HepG2 (cell line): ENCODE data around the gene HAUS5. TPM values are rescaled to one million over a fixed set of nuclear protein-coding genes. Genes with fewer than 3 reads are reported as not detected.

ENCODE experiments used
- ASH2L ChIP-seq: fragments of 300-600, 200-600 bp; sonication (generic); IDR thresholded peaks from 2 replicates; pipeline ENCODE4 v1.7.0; 2017; ENCODE audit warnings: low read depth, mild to moderate bottlenecking, moderate library complexity, mixed read lengths, low read length; ENCODE audit not compliant: insufficient read length
- FOSL2 ChIP-seq: sonication (generic); formaldehyde crosslinking; IDR thresholded peaks from 2 replicates; pipeline ENCODE4 v1.4.0; 2020; ENCODE audit warnings: missing genetic modification reagents
- GATAD2A ChIP-seq: IDR thresholded peaks from 2 replicates; pipeline ENCODE4 v1.6.1; 2016
- HMG20A ChIP-seq: IDR thresholded peaks from 2 replicates; pipeline ENCODE4 v1.6.1; 2016; ENCODE audit warnings: borderline replicate concordance
- JUND ChIP-seq: sonication (generic); formaldehyde crosslinking; IDR thresholded peaks from 2 replicates; pipeline ENCODE4 v1.8.0; 2022; ENCODE audit warnings: mild to moderate bottlenecking, missing genetic modification reagents
- KAT7 ChIP-seq: IDR thresholded peaks from 2 replicates; pipeline ENCODE4 v1.6.1; 2018; ENCODE audit warnings: borderline replicate concordance, missing compliant biosample characterization
- KLF6 ChIP-seq: IDR thresholded peaks from 2 replicates; pipeline ENCODE4 v1.8.0; 2016; ENCODE audit warnings: missing biosample characterization, missing genetic modification reagents
- MAFK ChIP-seq, 2 experiments: IDR thresholded peaks in 1 of 2; conservative IDR thresholded peaks in 1 of 2; 2 replicates each; pipeline ENCODE4 v1.6.1; 2011; ENCODE audit warnings: improper control_type of control experiment in 2 of 2, low read length in 2 of 2
- MBNL3 ChIP-seq: fragments of 250-450 bp; sonication (Bioruptor Pico); conservative IDR thresholded peaks from 2 replicates; pipeline ENCODE4 v1.8.0; 2022; ENCODE audit warnings: mild to moderate bottlenecking, inconsistent platforms
- MTF1 ChIP-seq: sonication (generic); formaldehyde crosslinking; IDR thresholded peaks from 2 replicates; pipeline ENCODE4 v1.5.0; 2020; ENCODE audit warnings: missing genetic modification reagents
- NBN ChIP-seq: fragments of 450-650 bp; conservative IDR thresholded peaks from 2 replicates; pipeline ENCODE4 v1.6.1; 2017
- NCOR1 ChIP-seq: fragments of 200-600 bp; sonication (generic); IDR thresholded peaks from 2 replicates; pipeline ENCODE4 v1.7.0; 2017; ENCODE audit warnings: antibody characterized with exemption, low read length, borderline replicate concordance
- NFYB ChIP-seq: sonication (generic); formaldehyde crosslinking; IDR thresholded peaks from 2 replicates; pipeline ENCODE4 v1.4.0; 2020; ENCODE audit warnings: missing genetic modification reagents
- PTBP1 ChIP-seq: fragments of 200-400 bp; formaldehyde crosslinking; IDR thresholded peaks from 2 replicates; pipeline ENCODE4 v1.6.1; 2018; ENCODE audit warnings: low read length, low read depth; ENCODE audit not compliant: poor library complexity, severe bottlenecking
- RFX3 ChIP-seq: IDR thresholded peaks from 2 replicates; pipeline ENCODE4 v1.6.1; 2016; ENCODE audit warnings: missing biosample characterization, missing genetic modification reagents
- SATB2 ChIP-seq: sonication (generic); formaldehyde crosslinking; IDR thresholded peaks from 2 replicates; pipeline ENCODE4 v1.5.0; 2020; ENCODE audit warnings: missing genetic modification reagents
- SNRNP70 ChIP-seq: fragments of 200-400 bp; formaldehyde crosslinking; IDR thresholded peaks from 2 replicates; pipeline ENCODE4 v1.6.1; 2017; ENCODE audit warnings: mild to moderate bottlenecking, low read depth, low read length, moderate library complexity
- TARDBP ChIP-seq: sonication (generic); formaldehyde crosslinking; IDR thresholded peaks from 2 replicates; pipeline ENCODE4 v1.8.0; 2022; ENCODE audit warnings: mild to moderate bottlenecking, missing genetic modification reagents
- TCF12 ChIP-seq, 2 experiments: fragments of 450-650 bp in 1 of 2; sonication (generic) in 1 of 2; formaldehyde crosslinking in 1 of 2; IDR thresholded peaks; 2 replicates each; pipeline versions ENCODE4 v1.6.1 to v1.8.0; 2017 to 2022; ENCODE audit warnings: antibody characterized with exemption in 1 of 2, mild to moderate bottlenecking in 1 of 2, missing genetic modification reagents in 1 of 2, moderate library complexity in 1 of 2
- ZFYVE20 ChIP-seq: sonication (generic); formaldehyde crosslinking; IDR thresholded peaks from 2 replicates; pipeline ENCODE4 v1.8.0; 2023; ENCODE audit warnings: low read depth, mild to moderate bottlenecking, moderate library complexity, missing genetic modification reagents, borderline replicate concordance
- ZNF263 ChIP-seq: sonication (generic); formaldehyde crosslinking; IDR thresholded peaks from 2 replicates; pipeline ENCODE4 v1.4.0; 2020; ENCODE audit warnings: missing genetic modification reagents
- ZNF543 ChIP-seq: sonication (generic); formaldehyde crosslinking; IDR thresholded peaks from 2 replicates; pipeline ENCODE4 v1.4.0; 2020; ENCODE audit warnings: mild to moderate bottlenecking, missing genetic modification reagents
- ZNF563 ChIP-seq: sonication (generic); formaldehyde crosslinking; IDR thresholded peaks from 2 replicates; pipeline ENCODE4 v1.8.0; 2022; ENCODE audit warnings: mild to moderate bottlenecking, moderate library complexity, missing genetic modification reagents
- ZNF746 ChIP-seq: sonication (generic); formaldehyde crosslinking; IDR thresholded peaks from 2 replicates; pipeline ENCODE4 v1.8.0; 2022; ENCODE audit warnings: mild to moderate bottlenecking, missing genetic modification reagents
- ZNF777 ChIP-seq: sonication (generic); formaldehyde crosslinking; IDR thresholded peaks from 2 replicates; pipeline ENCODE4 v1.4.0; 2020; ENCODE audit warnings: missing genetic modification reagents
- ZNF878 ChIP-seq: sonication (generic); formaldehyde crosslinking; IDR thresholded peaks from 2 replicates; pipeline ENCODE4 v1.8.1; 2023; ENCODE audit warnings: mild to moderate bottlenecking, missing genetic modification reagents, moderate library complexity
- polyA plus RNA-seq, 8 experiments: library from polyadenylated mRNA; depleted of rRNA in 3 of 8; stranded (reverse) in 7 of 8; unstranded in 1 of 8; fragments of >200 nt; fragmentation: Illumina TruSeq in 4 of 8; extraction: Trizol in 4 of 8; gene quantifications; 2 replicates each; pipeline versions ENCODE4 v1.2.1 to v1.2.3, GENCODE V29; 2011 to 2016; ENCODE audit warnings: low read depth in 4 of 8, missing spikeins in 1 of 8, mixed read lengths in 1 of 8; ENCODE audit not compliant: insufficient read depth in 1 of 8
- total RNA-seq, 5 experiments: library from RNA; depleted of rRNA; stranded (reverse); fragments of >200 nt; fragmentation: Illumina TruSeq; extraction: Trizol; gene quantifications; 2 replicates each; pipeline ENCODE4 v1.2.3, GENCODE V29; 2016; ENCODE audit warnings: low read depth in 1 of 5
- TF ChIP-seq, protein P1 (sequence below): sonication (generic); formaldehyde crosslinking; IDR thresholded peaks from 2 replicates; pipeline ENCODE4 v1.5.0; 2020; ENCODE audit warnings: missing genetic modification reagents
- TF ChIP-seq, protein P2 (sequence below): sonication (generic); formaldehyde crosslinking; IDR thresholded peaks from 2 replicates; pipeline ENCODE4 v1.4.0; 2020; ENCODE audit warnings: missing genetic modification reagents
- TF ChIP-seq, protein P3 (sequence below): sonication (generic); formaldehyde crosslinking; IDR thresholded peaks from 2 replicates; pipeline ENCODE4 v1.4.0; 2020; ENCODE audit warnings: missing genetic modification reagents; ENCODE audit errors: not compliant biosample characterization

HAUS5 gene
- total and polyA plus RNA-seq, 2 of the 13 experiments (the other 11 are each of a cell fraction or from before 2014, with no cell fraction given) = 10.3 to 17.7 TPM

DNA sequence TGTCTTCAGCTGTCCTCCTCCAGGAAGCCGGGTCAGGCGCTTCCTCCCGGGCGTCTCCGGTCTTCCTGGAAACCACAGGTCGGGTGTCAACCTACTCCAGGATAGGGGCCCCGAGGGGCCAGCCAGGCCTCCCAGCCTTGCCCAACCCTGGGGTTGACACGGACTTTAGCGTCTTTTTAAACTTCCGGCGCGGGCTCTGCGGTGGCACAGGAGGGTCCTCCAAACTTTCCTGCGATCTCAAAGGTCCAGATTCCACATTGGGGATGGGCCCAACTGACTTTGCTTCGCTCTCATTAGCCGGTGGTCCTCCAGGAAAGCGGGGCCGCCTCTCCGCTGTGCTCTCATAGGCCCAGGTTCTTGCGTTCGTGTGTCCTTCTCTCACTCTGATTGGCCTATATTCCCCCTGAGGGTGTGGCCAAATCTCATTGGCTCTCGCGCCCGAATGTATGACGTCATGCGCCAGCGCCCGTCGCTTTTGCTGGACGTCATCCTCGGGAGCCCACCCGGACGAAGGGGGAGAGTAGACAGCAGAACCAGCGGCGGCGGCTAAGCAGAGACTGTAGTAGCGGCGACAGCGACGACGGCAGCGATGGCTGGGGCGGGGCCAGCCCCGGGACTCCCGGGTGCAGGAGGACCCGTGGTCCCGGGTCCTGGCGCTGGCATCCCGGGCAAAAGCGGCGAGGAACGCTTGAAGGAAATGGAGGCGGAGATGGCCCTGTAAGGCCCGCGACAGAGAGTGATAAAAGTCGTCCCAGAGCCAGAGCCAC is 16.2 kb downstream of the HAUS5 start, which contains the start of gene RBM42 (continued):
- TF ChIP-seq, protein P1, sequence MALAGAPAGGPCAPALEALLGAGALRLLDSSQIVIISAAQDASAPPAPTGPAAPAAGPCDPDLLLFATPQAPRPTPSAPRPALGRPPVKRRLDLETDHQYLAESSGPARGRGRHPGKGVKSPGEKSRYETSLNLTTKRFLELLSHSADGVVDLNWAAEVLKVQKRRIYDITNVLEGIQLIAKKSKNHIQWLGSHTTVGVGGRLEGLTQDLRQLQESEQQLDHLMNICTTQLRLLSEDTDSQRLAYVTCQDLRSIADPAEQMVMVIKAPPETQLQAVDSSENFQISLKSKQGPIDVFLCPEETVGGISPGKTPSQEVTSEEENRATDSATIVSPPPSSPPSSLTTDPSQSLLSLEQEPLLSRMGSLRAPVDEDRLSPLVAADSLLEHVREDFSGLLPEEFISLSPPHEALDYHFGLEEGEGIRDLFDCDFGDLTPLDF (CRISPR knock-in tag) = 0 out of 2 replicates have a peak, but pooled peaks have one; percentile 13
- TF ChIP-seq NBN = no peak
- TF ChIP-seq MTF1 (CRISPR knock-in tag) = no peak
- no peak for TF ChIP-seq TCF12 (IDR thresholded peaks at IDR 0.05)
- TF ChIP-seq TCF12 (CRISPR knock-in tag; IDR thresholded peaks at IDR 0.05) = 0 out of 2 replicates have a peak, but pooled peaks have one; percentile 58
- TF ChIP-seq GATAD2A (CRISPR knock-in tag) = peak; percentile 56
- TF ChIP-seq MAFK (conservative IDR thresholded peaks at IDR 0.05 in 1 of 2, IDR thresholded peaks at IDR 0.05 in 1 of 2; ENCODE audit: low read length in 2 of 2) = peak in 1 of 2 experiments; percentile 56; a peak in 1 of 4 replicates
- TF ChIP-seq HMG20A (CRISPR knock-in tag) = no peak
- no peak for TF ChIP-seq KAT7
- no peak for TF ChIP-seq KLF6
- TF ChIP-seq ZNF563 (CRISPR knock-in tag) = peak; percentile 43; the same call in 1 of the 2 replicates
- TF ChIP-seq, protein P2, sequence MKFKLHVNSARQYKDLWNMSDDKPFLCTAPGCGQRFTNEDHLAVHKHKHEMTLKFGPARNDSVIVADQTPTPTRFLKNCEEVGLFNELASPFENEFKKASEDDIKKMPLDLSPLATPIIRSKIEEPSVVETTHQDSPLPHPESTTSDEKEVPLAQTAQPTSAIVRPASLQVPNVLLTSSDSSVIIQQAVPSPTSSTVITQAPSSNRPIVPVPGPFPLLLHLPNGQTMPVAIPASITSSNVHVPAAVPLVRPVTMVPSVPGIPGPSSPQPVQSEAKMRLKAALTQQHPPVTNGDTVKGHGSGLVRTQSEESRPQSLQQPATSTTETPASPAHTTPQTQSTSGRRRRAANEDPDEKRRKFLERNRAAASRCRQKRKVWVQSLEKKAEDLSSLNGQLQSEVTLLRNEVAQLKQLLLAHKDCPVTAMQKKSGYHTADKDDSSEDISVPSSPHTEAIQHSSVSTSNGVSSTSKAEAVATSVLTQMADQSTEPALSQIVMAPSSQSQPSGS (CRISPR knock-in tag) = peak; percentile 98
- TF ChIP-seq FOSL2 (CRISPR knock-in tag) = peak; percentile 67
- peak; percentile 65; the same call in 1 of the 2 replicates for TF ChIP-seq JUND
- TF ChIP-seq ZNF777 = peak; percentile 55
- peak; percentile 85 for TF ChIP-seq TARDBP (CRISPR knock-in tag)
- 0 out of 2 replicates have a peak, but pooled peaks have one; percentile 48 for TF ChIP-seq ZNF878
- TF ChIP-seq ZNF746 (CRISPR knock-in tag) = 0 out of 2 replicates have a peak, but pooled peaks have one; percentile 26
- TF ChIP-seq, protein P3, sequence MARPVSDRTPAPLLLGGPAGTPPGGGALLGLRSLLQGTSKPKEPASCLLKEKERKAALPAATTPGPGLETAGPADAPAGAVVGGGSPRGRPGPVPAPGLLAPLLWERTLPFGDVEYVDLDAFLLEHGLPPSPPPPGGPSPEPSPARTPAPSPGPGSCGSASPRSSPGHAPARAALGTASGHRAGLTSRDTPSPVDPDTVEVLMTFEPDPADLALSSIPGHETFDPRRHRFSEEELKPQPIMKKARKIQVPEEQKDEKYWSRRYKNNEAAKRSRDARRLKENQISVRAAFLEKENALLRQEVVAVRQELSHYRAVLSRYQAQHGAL (CRISPR knock-in tag) = peak; percentile 53
- TF ChIP-seq SATB2 (CRISPR knock-in tag) = no peak
- no peak for TF ChIP-seq PTBP1
- peak; percentile 98 for TF ChIP-seq NFYB (CRISPR knock-in tag)
- TF ChIP-seq SNRNP70 = no peak
- peak; percentile 74; the same call in 1 of the 2 replicates for TF ChIP-seq NCOR1
- peak; percentile 86 for TF ChIP-seq ZNF263 (CRISPR knock-in tag)
- TF ChIP-seq ZNF543 (CRISPR knock-in tag) = 0 out of 2 replicates have a peak, but pooled peaks have one; percentile 42
- no peak for TF ChIP-seq ZFYVE20
- no peak for TF ChIP-seq RFX3 (CRISPR knock-in tag)
- no peak for TF ChIP-seq MBNL3 (CRISPR knock-in tag)
- TF ChIP-seq ASH2L = peak; percentile 78
